ENCODE results near the gene PCP2.

PCP2 gene

DNA sequence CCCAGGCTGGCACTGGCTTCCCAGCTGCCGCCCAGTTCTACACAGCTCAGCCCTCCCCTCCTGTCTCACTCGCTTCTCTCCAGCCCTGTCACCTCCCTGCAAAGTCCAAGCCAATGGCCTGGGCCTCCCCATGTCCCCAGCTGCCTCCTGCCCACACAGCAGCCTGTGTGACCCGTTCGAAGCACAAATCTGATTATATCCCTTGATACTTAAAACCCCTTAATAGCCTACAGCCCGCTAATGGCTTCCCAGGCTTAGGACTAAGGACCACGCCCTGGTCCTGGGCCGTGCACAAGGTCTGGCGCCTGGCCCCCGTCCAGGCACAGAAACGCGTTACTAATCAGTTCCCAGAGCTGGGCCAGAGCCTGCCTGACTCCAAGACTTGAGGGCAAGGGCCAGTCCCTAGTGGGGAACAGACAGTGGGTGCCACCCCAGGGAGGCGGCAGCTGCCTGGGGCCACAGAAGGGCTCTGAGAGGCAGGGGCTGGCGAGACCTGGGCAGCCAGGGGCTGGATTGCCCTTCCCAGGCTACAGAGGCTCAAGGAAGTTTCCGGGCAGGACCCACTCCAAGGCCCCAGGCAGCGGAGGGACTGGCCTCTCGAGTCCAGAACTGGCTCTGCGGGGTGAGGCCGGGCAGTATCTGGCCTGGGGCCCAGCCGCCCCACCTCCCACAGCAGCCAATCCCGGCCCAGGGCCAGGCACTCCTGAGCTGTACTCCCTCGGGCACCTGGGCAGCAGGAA lies 14.6 kb downstream of the PCP2 start:
- no peak for DNase-seq

DNA sequence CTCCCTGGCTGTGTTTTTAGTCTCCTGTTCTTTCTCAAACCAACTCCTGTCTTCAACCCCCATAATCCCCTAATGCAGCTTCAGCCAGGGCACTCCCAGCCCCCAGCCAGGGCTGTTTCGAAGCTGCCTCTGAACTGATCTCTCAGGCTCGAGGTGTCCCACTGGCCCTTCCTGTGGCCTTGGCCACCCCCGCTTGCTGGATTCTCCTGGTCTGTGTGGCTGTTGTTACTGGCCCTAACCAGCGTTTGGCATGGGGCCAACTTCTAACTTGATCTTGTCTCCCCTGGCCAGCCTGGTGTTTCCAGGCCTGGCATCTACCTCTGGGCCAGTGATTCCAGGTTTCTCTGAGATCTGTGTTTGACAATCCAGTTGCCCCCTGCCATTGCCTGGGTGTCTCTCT lies 15.2 kb downstream of the PCP2 start:
- DNase-seq = peak; percentile 16

DNA sequence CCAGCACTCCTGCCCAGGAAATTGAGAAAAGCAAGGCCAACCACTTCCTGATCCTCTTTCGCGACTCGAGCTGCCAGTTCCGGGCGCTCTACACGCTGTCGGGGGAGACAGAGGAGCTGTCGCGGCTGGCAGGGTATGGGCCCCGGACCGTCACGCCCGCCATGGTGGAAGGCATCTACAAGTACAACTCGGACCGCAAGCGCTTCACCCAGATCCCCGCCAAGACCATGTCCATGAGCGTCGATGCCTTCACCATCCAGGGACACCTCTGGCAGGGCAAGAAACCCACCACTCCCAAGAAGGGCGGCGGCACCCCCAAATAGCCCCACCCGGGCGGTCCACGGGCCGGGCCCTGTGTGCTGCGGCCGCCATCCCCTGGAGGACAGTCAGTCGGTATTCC lies 15.8 kb downstream of the PCP2 start:
- no peak for DNase-seq

DNA sequence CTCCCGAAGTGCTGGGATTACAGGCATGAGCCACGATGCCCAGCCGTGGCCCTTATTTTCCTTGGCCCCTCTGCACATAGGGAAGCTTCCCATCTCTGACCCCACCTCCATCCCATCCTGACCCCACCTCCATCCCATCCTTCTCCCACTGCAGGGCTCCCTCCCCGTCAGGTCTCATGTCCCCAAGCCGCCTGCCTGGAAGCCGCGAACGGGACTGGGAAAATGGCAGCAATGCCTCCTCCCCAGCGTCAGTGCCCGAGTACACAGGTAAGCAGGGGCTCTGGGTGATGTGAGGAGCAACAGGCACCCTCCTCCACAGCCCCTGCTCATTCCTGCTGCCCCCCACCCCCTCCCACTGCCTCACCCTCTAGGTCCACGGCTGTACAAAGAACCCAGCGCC lies 16.3 kb downstream of the PCP2 start:
- no peak for DNase-seq

DNA sequence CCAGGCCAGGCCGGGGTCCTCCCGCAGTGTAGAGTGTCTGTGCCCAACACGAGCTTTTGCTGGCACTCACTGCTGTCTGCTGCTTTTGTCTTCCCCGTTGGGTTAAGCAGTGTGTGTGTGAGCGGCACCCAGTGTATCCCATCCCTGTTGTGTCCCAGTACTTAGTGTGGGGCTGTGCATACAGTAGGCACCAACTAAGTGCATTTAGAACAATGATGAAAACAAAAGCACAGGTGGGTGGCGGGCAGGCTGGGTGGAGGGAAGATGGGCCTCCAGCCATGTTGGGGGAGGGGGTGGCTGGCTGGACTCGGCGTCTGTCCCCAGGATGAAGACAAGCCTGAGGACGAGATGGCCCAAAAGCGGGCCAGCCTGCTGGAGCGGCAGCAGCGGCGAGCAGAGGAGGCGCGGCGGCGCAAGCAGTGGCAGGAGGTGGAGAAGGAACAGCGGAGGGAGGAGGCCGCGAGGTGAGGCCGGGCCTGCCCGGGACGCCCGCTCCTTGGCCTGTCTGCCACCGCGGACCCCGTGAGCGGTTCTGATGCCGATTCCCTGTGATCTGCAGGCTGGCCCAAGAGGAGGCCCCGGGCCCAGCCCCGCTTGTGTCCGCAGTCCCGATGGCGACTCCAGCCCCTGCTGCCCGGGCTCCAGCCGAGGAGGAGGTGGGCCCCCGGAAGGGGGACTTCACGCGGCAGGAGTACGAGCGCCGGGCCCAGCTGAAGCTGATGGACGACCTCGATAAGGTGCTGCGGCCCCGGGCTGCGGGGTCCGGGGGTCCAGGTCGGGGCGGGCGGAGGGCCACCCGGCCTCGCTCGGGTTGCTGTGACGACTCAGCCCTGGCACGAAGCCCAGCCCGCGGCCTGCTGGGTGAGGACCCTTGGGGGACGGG lies 18.4 kb downstream of the PCP2 start:
- no peak for DNase-seq

DNA sequence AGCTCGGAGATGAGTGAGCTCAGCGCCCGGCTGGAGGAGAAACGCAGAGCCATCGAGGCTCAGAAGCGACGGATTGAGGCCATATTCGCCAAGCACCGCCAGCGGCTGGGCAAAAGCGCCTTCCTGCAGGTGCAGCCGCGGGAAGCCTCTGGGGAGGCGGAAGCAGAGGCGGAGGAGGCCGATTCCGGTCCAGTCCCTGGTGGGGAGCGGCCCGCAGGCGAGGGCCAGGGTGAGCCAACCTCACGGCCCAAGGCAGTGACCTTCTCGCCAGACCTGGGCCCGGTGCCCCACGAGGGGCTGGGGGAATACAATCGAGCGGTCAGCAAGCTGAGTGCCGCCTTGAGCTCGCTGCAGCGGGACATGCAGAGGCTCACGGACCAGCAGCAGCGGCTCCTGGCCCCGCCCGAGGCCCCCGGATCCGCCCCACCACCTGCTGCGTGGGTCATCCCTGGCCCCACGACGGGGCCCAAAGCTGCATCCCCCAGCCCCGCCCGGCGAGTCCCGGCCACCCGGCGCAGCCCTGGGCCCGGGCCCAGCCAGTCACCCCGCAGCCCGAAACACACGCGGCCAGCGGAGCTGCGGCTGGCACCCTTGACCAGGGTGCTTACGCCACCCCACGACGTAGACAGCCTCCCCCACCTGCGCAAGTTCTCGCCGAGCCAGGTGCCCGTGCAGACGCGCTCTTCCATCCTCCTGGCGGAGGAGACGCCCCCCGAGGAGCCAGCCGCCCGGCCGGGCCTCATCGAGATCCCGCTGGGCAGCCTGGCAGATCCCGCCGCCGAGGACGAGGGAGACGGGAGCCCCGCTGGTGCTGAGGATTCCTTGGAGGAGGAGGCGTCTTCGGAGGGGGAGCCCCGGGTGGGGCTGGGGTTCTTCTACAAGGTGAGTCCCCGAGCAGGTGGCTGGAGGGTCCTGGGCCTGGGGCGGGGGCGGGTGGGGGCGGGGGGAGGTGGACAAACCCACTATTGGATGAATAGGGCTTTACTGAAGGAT lies 20.9 kb downstream of the PCP2 start:
- no peak for DNase-seq

DNA sequence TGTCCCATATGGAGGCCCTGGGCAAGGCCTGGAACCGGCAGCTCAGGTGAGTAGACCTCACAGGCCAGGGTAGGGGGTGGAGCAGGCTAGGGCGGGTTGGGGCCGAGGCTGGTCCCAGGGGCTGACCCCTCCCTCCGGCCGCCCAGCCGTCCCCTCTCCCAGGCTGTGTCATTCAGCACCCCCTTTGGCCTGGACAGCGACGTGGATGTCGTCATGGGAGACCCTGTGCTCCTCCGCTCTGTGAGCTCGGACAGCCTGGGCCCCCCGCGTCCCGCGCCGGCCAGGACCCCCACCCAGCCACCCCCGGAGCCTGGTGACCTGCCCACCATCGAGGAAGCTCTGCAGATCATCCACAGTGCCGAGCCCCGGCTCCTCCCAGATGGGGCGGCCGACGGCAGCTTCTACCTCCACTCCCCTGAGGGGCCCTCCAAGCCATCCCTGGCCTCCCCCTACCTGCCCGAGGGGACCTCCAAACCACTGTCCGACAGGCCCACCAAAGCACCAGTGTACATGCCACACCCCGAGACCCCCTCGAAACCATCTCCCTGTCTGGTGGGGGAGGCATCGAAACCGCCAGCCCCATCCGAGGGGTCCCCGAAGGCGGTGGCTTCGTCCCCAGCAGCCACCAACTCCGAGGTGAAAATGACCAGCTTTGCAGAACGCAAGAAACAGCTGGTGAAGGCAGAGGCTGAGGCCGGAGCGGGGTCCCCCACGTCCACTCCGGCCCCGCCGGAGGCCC lies 21.8 kb downstream of the PCP2 start:
- no peak for DNase-seq

DNA sequence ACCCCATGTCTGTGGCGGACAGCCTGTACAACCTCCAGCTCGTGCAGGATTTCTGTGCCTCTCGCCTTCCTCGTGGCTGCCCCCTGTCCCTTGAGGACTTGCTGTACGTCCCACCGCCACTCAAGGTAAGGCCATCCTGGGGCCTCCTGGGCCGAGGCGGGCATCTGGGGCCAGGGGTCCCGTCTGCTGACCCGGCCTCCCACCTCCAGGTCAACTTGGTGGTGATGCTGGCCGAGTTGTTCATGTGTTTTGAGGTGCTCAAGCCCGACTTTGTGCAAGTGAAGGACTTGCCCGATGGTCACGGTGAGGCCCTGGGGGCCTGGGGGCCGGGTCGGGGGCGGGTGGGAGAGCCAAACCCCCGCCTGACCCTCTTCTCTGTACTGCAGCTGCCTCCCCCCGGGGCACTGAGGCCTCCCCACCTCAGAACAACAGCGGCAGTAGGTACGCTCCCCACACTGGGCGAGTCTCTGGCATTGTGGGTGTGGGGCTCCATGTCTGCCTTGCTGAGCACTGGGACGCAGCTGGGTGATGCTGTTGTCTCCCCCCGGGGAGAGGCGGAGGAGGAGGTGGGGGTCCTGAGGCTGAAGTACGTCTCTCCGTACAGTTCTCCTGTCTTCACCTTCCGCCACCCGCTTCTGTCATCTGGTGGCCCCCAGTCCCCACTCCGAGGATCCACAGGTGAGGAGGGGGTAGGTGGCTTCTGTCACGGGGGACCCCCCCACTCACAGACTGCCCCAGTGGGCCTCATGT lies 22.9 kb downstream of the PCP2 start:
- no peak for DNase-seq

DNA sequence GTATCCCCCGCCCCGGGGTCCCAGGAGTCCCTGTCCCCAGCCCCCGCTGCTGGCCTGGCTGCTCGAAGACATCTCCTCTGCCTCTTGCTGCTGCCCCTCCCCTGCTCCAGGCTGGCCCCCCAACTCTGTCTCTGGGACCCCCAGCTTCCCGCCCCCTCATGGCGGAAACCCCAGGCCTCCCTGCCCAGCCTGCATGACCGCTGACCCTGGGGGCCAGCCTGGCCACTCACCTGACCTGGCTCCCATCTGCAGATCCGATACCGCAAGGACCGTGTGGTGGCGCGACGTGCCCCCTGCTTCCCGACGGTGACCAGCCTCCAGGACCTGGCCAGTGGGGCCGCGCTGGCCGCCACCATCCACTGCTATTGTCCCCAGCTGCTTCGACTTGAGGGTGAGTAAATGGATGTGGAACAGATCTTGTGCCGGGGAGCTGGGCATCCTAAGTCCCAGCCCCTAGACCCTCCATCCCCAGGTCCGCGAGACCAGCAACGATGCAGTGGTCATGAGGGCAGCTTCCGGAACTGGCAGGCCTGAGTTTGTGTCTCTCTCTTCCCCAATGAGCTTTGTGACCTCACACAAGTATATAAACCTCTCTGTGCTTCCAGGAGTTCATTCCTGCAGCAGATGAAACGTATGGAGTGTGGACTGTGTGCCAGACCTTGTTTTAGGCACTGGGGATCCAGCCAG lies 25.5 kb downstream of the PCP2 start:
- DNase-seq = no peak

DNA sequence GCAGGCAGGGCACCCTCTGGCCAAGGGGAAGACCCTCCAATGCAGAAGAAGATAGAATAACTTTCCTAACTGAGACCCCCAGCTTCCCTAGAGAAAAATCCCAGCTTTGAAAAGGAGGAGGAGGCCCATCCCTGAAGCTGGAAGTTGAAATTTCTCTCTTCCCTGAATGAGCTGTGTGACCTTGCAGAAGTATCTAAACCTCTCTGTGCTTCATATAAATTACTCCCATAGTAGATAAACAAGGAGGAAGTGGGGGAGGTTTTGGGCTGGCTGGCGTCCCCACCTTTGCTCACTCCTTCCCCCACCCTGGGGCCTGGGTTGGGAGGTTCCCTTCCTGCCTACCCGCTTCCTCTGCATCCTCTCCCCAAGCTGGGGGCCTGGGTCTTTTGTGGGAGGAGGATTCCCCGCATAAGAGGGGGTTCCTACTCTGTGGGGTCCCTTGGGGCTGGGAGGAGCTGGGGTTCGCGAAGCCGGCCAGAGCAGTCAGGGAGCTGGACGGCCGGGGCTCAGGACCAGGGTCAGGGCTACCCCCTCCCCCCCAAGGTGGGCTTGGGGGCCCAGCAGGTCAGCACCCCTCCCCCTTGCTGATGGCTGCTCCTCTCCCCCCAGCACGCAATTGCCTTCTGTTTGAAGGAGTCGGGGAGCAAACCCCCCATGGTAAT lies 26.2 kb downstream of the PCP2 start:
- no peak for DNase-seq

DNA sequence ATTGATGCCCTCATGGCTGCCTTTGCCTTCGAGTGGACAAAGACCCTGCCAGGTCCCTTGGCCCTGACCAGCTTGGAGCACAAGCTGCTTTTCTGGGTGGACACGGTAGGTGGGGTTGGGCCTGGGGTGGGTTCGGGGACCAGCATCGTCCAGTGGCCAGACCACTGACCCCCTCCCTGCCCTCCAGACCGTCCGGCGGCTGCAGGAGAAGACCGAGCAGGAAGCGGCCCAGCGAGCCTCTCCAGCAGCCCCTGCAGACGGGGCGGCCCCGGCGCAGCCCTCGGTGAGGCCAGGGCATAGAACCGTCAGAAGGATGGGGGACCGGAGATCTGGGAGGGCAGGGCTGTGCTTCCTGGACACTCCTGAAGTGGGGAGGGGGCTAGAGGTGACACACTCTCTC lies 27.2 kb downstream of the PCP2 start:
- DNase-seq = no peak

DNA sequence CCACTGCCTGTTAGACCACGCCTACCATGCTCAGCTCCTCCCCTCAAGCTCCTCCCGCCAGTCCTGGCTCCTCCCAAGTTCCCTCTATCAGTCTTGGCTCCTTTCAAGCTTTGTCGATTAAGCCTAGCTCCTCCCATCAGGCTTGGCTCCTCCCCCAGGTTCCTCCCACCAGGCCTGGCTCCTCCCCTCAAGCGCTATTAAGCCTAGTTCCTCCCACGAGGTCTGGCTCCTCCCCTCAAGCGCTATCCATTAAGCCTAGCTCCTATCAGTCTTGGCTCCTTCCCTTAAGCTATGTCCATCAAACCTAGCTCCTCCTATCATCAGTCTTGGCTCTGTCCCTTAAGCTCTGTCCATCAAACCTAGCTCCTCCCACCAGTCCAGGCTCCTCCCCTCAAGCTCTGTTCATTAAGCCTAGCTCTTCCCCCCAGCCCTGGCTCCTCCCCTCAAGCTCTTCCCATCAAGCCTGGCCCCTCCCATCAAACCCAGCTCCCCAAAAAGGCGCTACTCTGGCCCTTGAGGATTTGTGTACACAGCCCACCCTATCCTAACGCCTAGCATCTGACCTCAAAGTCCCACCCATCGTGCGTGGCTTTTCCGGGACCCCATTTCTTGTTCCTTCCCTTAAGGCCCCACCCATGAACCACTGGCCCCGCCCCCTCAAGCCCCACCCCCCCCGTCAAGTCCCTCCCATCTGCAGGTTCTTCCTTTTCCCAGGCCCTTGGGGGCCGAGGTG lies 27.9 kb downstream of the PCP2 start:
- peak; percentile 35 for DNase-seq

DNA sequence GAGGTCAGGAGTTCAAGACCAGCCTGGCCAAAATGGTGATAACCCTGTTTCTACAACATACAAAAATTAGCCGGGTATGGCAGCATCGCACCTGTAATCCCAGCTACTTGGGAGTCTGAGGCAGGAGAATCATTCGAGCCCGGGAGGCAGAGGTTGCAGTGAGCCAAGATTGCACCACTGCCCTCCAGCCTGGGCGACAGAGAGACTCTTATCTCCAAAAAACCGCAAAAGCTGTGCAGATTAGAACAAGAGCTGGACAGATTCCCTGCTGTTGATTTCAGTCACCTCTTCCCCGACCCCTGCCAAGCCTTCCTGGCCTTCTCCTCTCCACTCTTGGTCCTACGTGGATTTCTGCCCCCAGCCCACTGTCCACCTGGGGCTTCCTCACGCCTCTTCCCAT lies 29.6 kb downstream of the PCP2 start:
- no peak for DNase-seq

DNA sequence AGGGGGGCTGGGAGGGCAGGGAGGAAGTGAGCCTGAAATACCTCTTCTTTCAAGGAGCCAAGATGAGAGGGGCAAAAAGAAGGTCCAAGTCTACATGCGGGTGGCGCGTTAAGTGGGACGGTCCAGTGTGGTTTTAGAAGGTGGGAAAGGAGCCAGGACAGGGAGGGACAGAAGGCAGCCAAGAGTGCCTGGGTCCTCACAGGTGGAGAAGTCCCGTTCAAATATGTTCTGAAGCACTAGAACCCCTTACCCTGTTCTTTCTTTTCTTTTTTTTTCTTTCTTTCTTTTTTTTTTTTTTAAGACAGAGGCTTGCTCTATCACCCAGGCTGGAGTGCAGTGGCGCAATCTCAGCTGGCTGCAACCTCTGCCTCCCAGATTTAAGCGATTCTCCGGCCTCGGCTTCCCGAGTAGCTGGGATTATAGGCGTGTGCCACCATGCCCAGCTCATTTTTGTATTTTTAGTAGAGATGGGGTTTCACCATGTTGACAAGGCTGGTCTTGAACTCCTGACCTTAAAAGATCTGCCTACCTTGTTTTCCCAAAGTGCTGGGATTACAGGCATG lies 30.5 kb downstream of the PCP2 start:
- no peak for DNase-seq

DNA sequence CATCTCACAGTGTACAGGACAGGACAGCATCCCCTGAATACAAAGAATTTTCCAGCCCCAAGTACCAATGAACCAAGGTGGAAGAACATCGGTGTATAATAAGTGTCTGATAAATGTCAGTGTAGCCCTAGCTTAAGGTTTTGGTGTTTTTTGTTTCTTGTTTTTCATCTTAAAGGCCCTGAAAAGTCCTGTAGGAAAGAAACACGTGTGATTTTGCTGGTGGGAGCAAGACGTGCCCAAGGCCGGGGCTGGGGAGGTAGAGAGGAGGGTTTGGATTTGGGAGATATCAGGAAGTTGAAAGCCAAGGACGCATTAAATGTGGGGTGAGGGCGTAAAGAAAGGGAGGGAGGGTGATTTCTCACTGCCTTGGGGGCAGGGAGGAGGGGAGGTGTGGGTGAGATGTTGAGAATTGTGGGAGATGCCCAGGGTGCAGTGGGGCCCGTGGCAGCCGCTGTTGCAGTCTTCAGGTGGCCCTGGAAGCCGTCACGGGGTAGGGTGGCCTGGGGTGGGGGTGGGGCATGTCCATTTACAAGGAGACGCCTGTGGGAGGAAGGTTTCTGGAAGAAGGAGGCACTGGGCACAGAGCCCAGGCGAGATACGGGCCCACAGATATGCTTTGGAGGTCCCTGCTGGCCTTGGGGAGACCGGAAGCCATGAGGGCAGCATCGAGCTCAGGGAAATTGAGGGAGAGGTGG lies 31.1 kb downstream of the PCP2 start:
- DNase-seq = no peak

DNA sequence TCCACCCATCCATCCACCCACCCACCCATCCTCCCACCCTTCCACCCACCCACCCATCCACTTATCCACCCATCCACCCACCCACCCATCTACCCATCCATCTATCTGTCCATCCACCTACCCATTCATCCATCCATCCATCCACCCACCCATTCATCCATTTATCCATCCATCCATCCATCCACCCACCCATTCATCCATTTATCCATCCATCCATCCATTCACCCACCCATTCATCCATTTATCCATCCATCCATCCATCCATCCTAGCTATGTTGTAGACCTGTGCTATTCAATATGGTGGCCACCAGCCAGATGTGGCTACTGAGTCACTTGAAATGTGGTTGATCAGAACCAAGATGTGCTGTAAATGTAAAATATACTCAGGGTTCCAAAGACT lies 32.8 kb downstream of the PCP2 start:
- DNase-seq = no peak

DNA sequence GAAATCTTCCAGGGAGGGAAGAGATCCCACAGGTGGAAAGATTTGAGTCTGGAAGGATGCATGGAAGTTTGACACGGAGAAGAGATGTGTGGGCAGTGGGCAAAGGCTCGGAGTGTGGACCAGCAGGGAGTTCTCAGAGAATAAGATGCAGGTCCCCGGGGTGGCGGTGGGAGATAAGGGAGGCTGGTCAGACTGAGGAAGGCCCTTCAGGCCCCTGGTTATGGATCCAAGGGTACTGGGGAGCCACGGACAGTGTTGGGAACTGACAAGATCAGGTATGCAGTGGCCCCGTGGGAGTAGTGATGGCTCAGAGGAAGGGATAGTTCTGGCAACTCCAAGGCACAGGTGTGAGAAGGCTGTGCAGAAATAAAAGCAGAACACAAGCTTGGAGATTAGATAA lies 35.3 kb downstream of the PCP2 start:
- DNase-seq = no peak

DNA sequence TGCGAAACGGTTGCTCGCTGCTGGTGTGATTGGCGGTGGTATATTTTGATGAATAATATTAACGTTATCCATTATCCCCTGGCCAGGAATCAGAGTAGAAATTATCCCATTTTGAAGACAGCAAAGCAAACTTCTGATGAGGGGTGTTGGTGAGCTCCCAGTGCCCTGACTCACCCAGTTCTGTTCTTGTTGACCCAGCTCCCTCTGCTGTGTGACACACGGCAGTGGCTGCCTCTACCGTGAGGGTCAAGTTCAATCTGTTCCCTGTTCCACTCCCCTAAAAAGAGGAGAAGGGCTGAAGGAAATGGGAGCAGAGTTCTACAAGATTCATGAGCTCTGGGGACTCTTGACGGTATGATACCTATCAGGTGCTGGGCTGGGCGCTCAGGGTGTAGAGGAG lies 35.8 kb downstream of the PCP2 start:
- DNase-seq = no peak

Measured in NCI-H69 (cell line).